H9 (cell line): ENCODE measurements around the gene OLFM1. TPM values are rescaled to one million over a fixed set of nuclear protein-coding genes. Genes with fewer than 3 reads are reported as not detected.

Source experiments
- DNase-seq: peaks from one replicate; pipeline ENCODE4 v3.0.0-alpha.2; 2017
- H2AFZ ChIP-seq: one replicate; pipeline ENCODE4 v1.6.1; 2013; ENCODE audit warnings: mild to moderate bottlenecking, low read length, control low read depth, moderate library complexity
- H2AK5ac ChIP-seq: 2 replicates; pipeline ENCODE4 v1.6.1; 2013; ENCODE audit warnings: low read length, control low read depth, mixed read lengths; ENCODE audit not compliant: insufficient read length
- H2BK120ac ChIP-seq: one replicate; pipeline ENCODE4 v1.6.1; 2013; ENCODE audit warnings: low read depth, mild to moderate bottlenecking, low read length, control low read depth, inconsistent platforms; ENCODE audit not compliant: poor library complexity, severe bottlenecking
- H2BK12ac ChIP-seq: 2 replicates; pipeline ENCODE4 v1.6.1; 2013; ENCODE audit warnings: low read length, control low read depth, mixed read lengths, low read depth; ENCODE audit not compliant: insufficient read length
- H2BK15ac ChIP-seq: 2 replicates; pipeline ENCODE4 v1.6.1; 2013; ENCODE audit warnings: low read depth, low read length, control low read depth
- H2BK20ac ChIP-seq: one replicate; pipeline ENCODE4 v1.6.1; 2013; ENCODE audit warnings: low read depth, mild to moderate bottlenecking, low read length, control low read depth, inconsistent platforms; ENCODE audit not compliant: poor library complexity, severe bottlenecking
- H2BK5ac ChIP-seq: 2 replicates; pipeline ENCODE4 v1.6.1; 2013; ENCODE audit warnings: low read length, control low read depth, mixed read lengths; ENCODE audit not compliant: insufficient read length
- H3K14ac ChIP-seq: 2 replicates; pipeline ENCODE4 v1.6.1; 2013; ENCODE audit warnings: low read length, control low read depth; ENCODE audit not compliant: insufficient read depth
- H3K18ac ChIP-seq: 2 replicates; pipeline ENCODE4 v1.6.1; 2013; ENCODE audit warnings: low read depth, mild to moderate bottlenecking, mixed read lengths, low read length, control low read depth; ENCODE audit not compliant: insufficient read length
- H3K23ac ChIP-seq: 2 replicates; pipeline ENCODE4 v1.6.1; 2013; ENCODE audit warnings: low read length, control low read depth, mixed read lengths, low read depth; ENCODE audit not compliant: insufficient read length
- H3K23me2 ChIP-seq: 2 replicates; pipeline ENCODE4 v1.6.1; 2013; ENCODE audit warnings: low read depth, mild to moderate bottlenecking, mixed read lengths, low read length, control low read depth; ENCODE audit not compliant: insufficient read length, poor library complexity, severe bottlenecking
- H3K27ac ChIP-seq: 2 replicates; pipeline ENCODE4 v1.5.1; 2013; ENCODE audit warnings: low read length, control low read depth, mixed read lengths, low read depth; ENCODE audit not compliant: insufficient read length
- H3K27me3 ChIP-seq: 2 replicates; pipeline ENCODE4 v1.6.1; 2013; ENCODE audit warnings: low read length, control low read depth, inconsistent platforms; ENCODE audit not compliant: insufficient read depth
- H3K4ac ChIP-seq: 2 replicates; pipeline ENCODE4 v1.6.1; 2013; ENCODE audit warnings: low read depth, mild to moderate bottlenecking, control low read depth, inconsistent platforms, low read length, moderate library complexity
- H3K4me1 ChIP-seq: 2 replicates; pipeline ENCODE4 v1.6.1; 2013; ENCODE audit warnings: low read length, control low read depth, inconsistent platforms; ENCODE audit not compliant: insufficient read depth
- H3K4me2 ChIP-seq: 2 replicates; pipeline ENCODE4 v1.6.1; 2013; ENCODE audit warnings: low read length, control low read depth, mixed read lengths; ENCODE audit not compliant: insufficient read length, insufficient read depth
- H3K56ac ChIP-seq: 2 replicates; pipeline ENCODE4 v1.6.1; 2013; ENCODE audit warnings: low read depth, mild to moderate bottlenecking, mixed read lengths, low read length, control low read depth; ENCODE audit not compliant: insufficient read length
- H3K79me1 ChIP-seq: 2 replicates; pipeline ENCODE4 v1.6.1; 2013; ENCODE audit warnings: low read depth, mild to moderate bottlenecking, moderate library complexity, low read length, control low read depth, inconsistent platforms; ENCODE audit not compliant: insufficient read depth, poor library complexity, severe bottlenecking
- H3K79me2 ChIP-seq: 2 replicates; pipeline ENCODE4 v1.6.1; 2013; ENCODE audit warnings: low read length, control low read depth, inconsistent platforms; ENCODE audit not compliant: insufficient read depth
- H3K9ac ChIP-seq: 2 replicates; pipeline ENCODE4 v1.6.1; 2013; ENCODE audit warnings: low read length, control low read depth, mixed read lengths; ENCODE audit not compliant: insufficient read length; ENCODE audit errors: extremely low read depth
- H3K9me3 ChIP-seq: one replicate; pipeline ENCODE4 v1.6.1; 2013; ENCODE audit warnings: low read depth, low read length, inconsistent platforms; ENCODE audit not compliant: control insufficient read depth
- H3T11ph ChIP-seq: one replicate; pipeline ENCODE4 v1.6.1; 2013; ENCODE audit warnings: mild to moderate bottlenecking, low read length, control low read depth, inconsistent platforms
- H4K20me1 ChIP-seq: one replicate; pipeline ENCODE4 v1.6.1; 2013; ENCODE audit not compliant: control insufficient read depth, insufficient read length, insufficient read depth
- H4K5ac ChIP-seq: 2 replicates; pipeline ENCODE4 v1.6.1; 2013; ENCODE audit warnings: low read depth, mild to moderate bottlenecking, mixed read lengths, low read length, control low read depth; ENCODE audit not compliant: insufficient read length
- H4K8ac ChIP-seq: replicated peaks from 2 replicates; pipeline ENCODE4 v1.6.1; 2013; ENCODE audit warnings: low read length, control low read depth, mixed read lengths, low read depth; ENCODE audit not compliant: insufficient read length
- H4K91ac ChIP-seq: 2 replicates; pipeline ENCODE4 v1.6.1; 2013; ENCODE audit warnings: low read depth, mild to moderate bottlenecking, moderate library complexity, mixed read lengths, low read length, control low read depth; ENCODE audit not compliant: insufficient read length
- H3K27ac Mint-ChIP-seq, 3 experiments: 2 replicates in 2 of 3; 3 replicates in 1 of 3; pipeline ENCODE4 v1.8.0; 2020 to 2021; ENCODE audit warnings: mixed read lengths in 3 of 3, mild to moderate bottlenecking in 1 of 3, moderate library complexity in 1 of 3
- H3K27me3 Mint-ChIP-seq: 2 replicates; pipeline ENCODE4 v1.8.0; 2021; ENCODE audit warnings: low read depth, mild to moderate bottlenecking, moderate library complexity, mixed read lengths
- H3K36me3 Mint-ChIP-seq, 3 experiments: 2 replicates in 2 of 3; 3 replicates in 1 of 3; pipeline ENCODE4 v1.8.0; 2020 to 2021; ENCODE audit warnings: low read depth in 3 of 3, mixed read lengths in 3 of 3; ENCODE audit not compliant: insufficient read depth in 1 of 3
- H3K4me1 Mint-ChIP-seq, 2 experiments: 2 replicates each; pipeline ENCODE4 v1.8.0; 2020; ENCODE audit warnings: mixed read lengths in 2 of 2
- H3K4me3 Mint-ChIP-seq, 2 experiments: 2 replicates in 1 of 2; 3 replicates in 1 of 2; pipeline ENCODE4 v1.8.0; 2020 to 2021; ENCODE audit warnings: mild to moderate bottlenecking in 2 of 2, mixed read lengths in 2 of 2, moderate library complexity in 1 of 2
- H3K9me3 Mint-ChIP-seq, 2 experiments: 2 replicates in 1 of 2; 3 replicates in 1 of 2; pipeline ENCODE4 v1.8.0; 2020; ENCODE audit warnings: mild to moderate bottlenecking in 2 of 2, mixed read lengths in 2 of 2, moderate library complexity in 1 of 2
- WGBS: extraction: QIAGEN DNeasy Blood & Tissue Kit; methylation state at CpG from one replicate; pipeline ENCODE4 v1.1.7; 2013; ENCODE audit warnings: missing lambda C conversion rate, low lambda C conversion rate, mixed read lengths; ENCODE audit not compliant: insufficient read length; ENCODE audit errors: extremely low coverage; 5-methylcytosine and 5-hydroxymethylcytosine counted together
- total RNA-seq: library from RNA; stranded (reverse); gene quantifications from 2 replicates; pipeline ENCODE4 v1.2.1, GENCODE V29; 2021
- TF ChIP-seq, protein P1 (sequence below): fragments of 200-600 bp; sonication (generic); conservative IDR thresholded peaks from 3 replicates; pipeline ENCODE4 v1.8.0; 2021; ENCODE audit warnings: antibody characterized with exemption, mild to moderate bottlenecking

OLFM1 gene
- total RNA-seq, 1 experiment from 2014 or later = 34.1 TPM

DNA sequence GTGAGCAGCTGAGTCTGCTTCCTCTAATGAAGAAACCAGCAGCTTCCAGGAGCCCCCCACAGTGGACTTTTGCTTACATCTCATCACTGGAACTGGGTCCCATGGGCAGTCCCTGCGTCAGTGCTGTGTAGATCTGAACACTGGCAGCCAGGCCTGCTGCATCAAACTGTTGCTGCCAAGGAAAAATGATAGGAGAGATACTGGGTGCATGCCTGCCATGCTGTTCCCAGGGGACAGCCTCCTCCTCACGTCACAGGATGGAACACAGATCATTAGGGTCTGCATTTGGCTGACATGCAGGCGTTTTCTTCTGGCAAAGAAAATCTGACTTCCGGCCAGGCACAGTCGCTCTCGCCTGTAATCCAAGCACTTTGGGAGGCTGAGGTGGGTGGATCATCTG is 67.9 kb downstream of the OLFM1 start:
- TF ChIP-seq, protein P1, sequence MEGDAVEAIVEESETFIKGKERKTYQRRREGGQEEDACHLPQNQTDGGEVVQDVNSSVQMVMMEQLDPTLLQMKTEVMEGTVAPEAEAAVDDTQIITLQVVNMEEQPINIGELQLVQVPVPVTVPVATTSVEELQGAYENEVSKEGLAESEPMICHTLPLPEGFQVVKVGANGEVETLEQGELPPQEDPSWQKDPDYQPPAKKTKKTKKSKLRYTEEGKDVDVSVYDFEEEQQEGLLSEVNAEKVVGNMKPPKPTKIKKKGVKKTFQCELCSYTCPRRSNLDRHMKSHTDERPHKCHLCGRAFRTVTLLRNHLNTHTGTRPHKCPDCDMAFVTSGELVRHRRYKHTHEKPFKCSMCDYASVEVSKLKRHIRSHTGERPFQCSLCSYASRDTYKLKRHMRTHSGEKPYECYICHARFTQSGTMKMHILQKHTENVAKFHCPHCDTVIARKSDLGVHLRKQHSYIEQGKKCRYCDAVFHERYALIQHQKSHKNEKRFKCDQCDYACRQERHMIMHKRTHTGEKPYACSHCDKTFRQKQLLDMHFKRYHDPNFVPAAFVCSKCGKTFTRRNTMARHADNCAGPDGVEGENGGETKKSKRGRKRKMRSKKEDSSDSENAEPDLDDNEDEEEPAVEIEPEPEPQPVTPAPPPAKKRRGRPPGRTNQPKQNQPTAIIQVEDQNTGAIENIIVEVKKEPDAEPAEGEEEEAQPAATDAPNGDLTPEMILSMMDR = no peak
- no CpG with 5 or more reads among the region's 6 CpGs for WGBS

More for the DNA sequence above, 67.9 kb downstream of the OLFM1 start:
- Histone ChIP-seq H2AK5ac (no peak overlapping the region), H3K14ac (no peak overlapping the region), H3K27ac (no peak overlapping the region), H4K20me1 (no peaks in the 10 kb centered on the region), H2BK5ac (no peak overlapping the region), H2AFZ (no peak overlapping the region), H3K4me1 (no peaks in the 10 kb centered on the region), H3K23ac (no peak overlapping the region), H3K23me2 (no peaks in the 10 kb centered on the region), H4K91ac (no peak overlapping the region), H3K18ac (no peak overlapping the region), H4K5ac (no peak overlapping the region), H3K9me3 (no peaks in the 10 kb centered on the region), H3K56ac (no peak overlapping the region), H3K4ac (no peak overlapping the region), H3K79me1 (no peaks in the 10 kb centered on the region), H3K27me3 (no peaks in the 10 kb centered on the region), H3T11ph (no peak overlapping the region), H2BK15ac (no peak overlapping the region), H2BK120ac (no peak overlapping the region), H2BK12ac (no peak overlapping the region), H4K8ac (no peak overlapping the region), H3K79me2 (no peaks in the 10 kb centered on the region), H2BK20ac (no peak overlapping the region), H3K4me2 (no peak overlapping the region), H3K9ac (no peak overlapping the region)
- H3K27me3 Mint-ChIP-seq = peaks cover 58% of the 10 kb centered on the region
- H3K36me3 Mint-ChIP-seq = peaks cover 2 to 5% (median 3%) of the 10 kb centered on the region in 3 experiments; a peak in 6 of 7 replicates
- peaks cover 9 to 11% of the 10 kb centered on the region in 2 experiments for H3K9me3 Mint-ChIP-seq
- H3K4me3 Mint-ChIP-seq = no peak overlapping the region
- peaks cover 16% of the 10 kb centered on the region in 2 experiments for H3K4me1 Mint-ChIP-seq
- no peak overlapping the region for H3K27ac Mint-ChIP-seq
- DNase-seq = no peak
